Neural cell (in vitro differentiated cells): Measurements from ENCODE around the gene C22orf31. TPM values are rescaled to one million over a fixed set of nuclear protein-coding genes. Genes with fewer than 3 reads are reported as not detected.

Experiments used
- H2AFZ ChIP-seq: fragments of 200-600, 300-800 bp; sonication (generic), shearing (Covaris generic); 2 replicates; pipeline ENCODE4 v1.6.0; 2014; ENCODE audit warnings: low read depth, mild to moderate bottlenecking, antibody characterized with exemption, low read length, moderate library complexity
- H3F3A ChIP-seq: fragments of 200-600 bp; shearing (Covaris generic); 2 replicates; pipeline ENCODE4 v1.6.1; 2016; ENCODE audit warnings: mild to moderate bottlenecking, moderate library complexity, mixed read lengths, antibody characterized with exemption, low read length; ENCODE audit not compliant: insufficient read depth, poor library complexity, severe bottlenecking
- H3K27ac ChIP-seq: fragments of 200-600, 300-800 bp; sonication (generic), shearing (Covaris generic); 2 replicates; pipeline ENCODE4 v1.5.1; 2014; ENCODE audit warnings: mild to moderate bottlenecking, low read length, moderate library complexity
- H3K27me3 ChIP-seq: fragments of 300-800, 200-600 bp; sonication (generic), shearing (Covaris generic); 2 replicates; pipeline ENCODE4 v1.6.0; 2014; ENCODE audit warnings: mild to moderate bottlenecking, low read depth, low read length, moderate library complexity; ENCODE audit not compliant: insufficient read depth
- H3K36me3 ChIP-seq: fragments of 300-800, 200-600 bp; sonication (generic), shearing (Covaris generic); 2 replicates; pipeline ENCODE4 v1.5.1; 2014; ENCODE audit warnings: mild to moderate bottlenecking, antibody characterized with exemption, low read length, moderate library complexity; ENCODE audit not compliant: insufficient read depth
- H3K4me2 ChIP-seq: fragments of 300-800, 200-600 bp; sonication (generic), shearing (Covaris generic); 2 replicates; pipeline ENCODE4 v1.6.0; 2014; ENCODE audit warnings: mild to moderate bottlenecking, low read length
- H3K4me3 ChIP-seq: fragments of 300-800, 200-600 bp; sonication (generic), shearing (Covaris generic); 2 replicates; pipeline ENCODE4 v1.5.1; 2014; ENCODE audit warnings: mild to moderate bottlenecking, low read length, moderate library complexity
- H3K79me2 ChIP-seq: fragments of 200-600 bp; shearing (Covaris generic); replicated peaks from 2 replicates; pipeline ENCODE4 v1.6.0; 2014; ENCODE audit warnings: mild to moderate bottlenecking, low read length, moderate library complexity; ENCODE audit not compliant: insufficient read depth
- H3K9ac ChIP-seq: fragments of 300-800, 200-600 bp; sonication (generic), shearing (Covaris generic); 2 replicates; pipeline ENCODE4 v1.6.1; 2016; ENCODE audit warnings: mild to moderate bottlenecking, low read length, mixed read lengths
- H3K9me2 ChIP-seq: fragments of 200-600 bp; shearing (Covaris generic); 2 replicates; pipeline ENCODE4 v1.6.1; 2016; ENCODE audit warnings: mild to moderate bottlenecking, low read length, mixed read lengths; ENCODE audit not compliant: insufficient read depth
- H3K9me3 ChIP-seq: fragments of 200-600, 300-800 bp; sonication (generic), shearing (Covaris generic); 2 replicates; pipeline ENCODE4 v1.6.1; 2016; ENCODE audit warnings: mild to moderate bottlenecking, mixed run types, low read length, moderate library complexity, mixed read lengths
- H4K20me1 ChIP-seq: fragments of 200-600 bp; shearing (Covaris generic); 2 replicates; pipeline ENCODE4 v1.6.1; 2016; ENCODE audit warnings: mild to moderate bottlenecking, mixed run types; ENCODE audit not compliant: insufficient read depth
- EP300 ChIP-seq: fragments of 450-650 bp; conservative IDR thresholded peaks from 2 replicates; pipeline ENCODE4 v1.6.1; 2014; ENCODE audit warnings: antibody characterized with exemption, mild to moderate bottlenecking, moderate library complexity; ENCODE audit not compliant: poor library complexity, severe bottlenecking
- EZH2 ChIP-seq: fragments of 200-600, 300-800 bp; shearing (Covaris generic), sonication (generic); IDR thresholded peaks from 2 replicates; pipeline ENCODE4 v1.6.1; 2014; ENCODE audit warnings: antibody characterized with exemption, low read length, borderline replicate concordance, mild to moderate bottlenecking; ENCODE audit not compliant: insufficient read depth, poor library complexity, severe bottlenecking
- MXI1 ChIP-seq: fragments of 450-650 bp; conservative IDR thresholded peaks from 2 replicates; pipeline ENCODE4 v1.6.1; 2014; ENCODE audit warnings: antibody characterized with exemption, mild to moderate bottlenecking; ENCODE audit not compliant: poor library complexity, severe bottlenecking
- POLR2AphosphoS5 ChIP-seq: IDR thresholded peaks from 2 replicates; pipeline ENCODE4 v1.6.1; 2012
- RAD21 ChIP-seq: fragments of 450-650 bp; conservative IDR thresholded peaks from 2 replicates; pipeline ENCODE4 v1.6.1; 2014; ENCODE audit warnings: antibody characterized with exemption, mild to moderate bottlenecking, moderate library complexity
- SMC3 ChIP-seq: fragments of 450-650 bp; conservative IDR thresholded peaks from 2 replicates; pipeline ENCODE4 v1.6.1; 2014; ENCODE audit warnings: antibody characterized with exemption, mild to moderate bottlenecking, moderate library complexity; ENCODE audit not compliant: poor library complexity
- TAF1 ChIP-seq: IDR thresholded peaks from 2 replicates; pipeline ENCODE4 v1.6.1; 2012; ENCODE audit warnings: low read depth
- polyA plus RNA-seq: library from polyadenylated mRNA; depleted of rRNA; stranded (reverse); fragments of >200 nt; gene quantifications from 2 replicates; pipeline ENCODE4 v1.2.3, GENCODE V29; 2014
- TF ChIP-seq, protein P1 (sequence below): IDR thresholded peaks from 2 replicates; pipeline ENCODE4 v1.6.1; 2012; ENCODE audit warnings: borderline replicate concordance
- TF ChIP-seq, protein P2 (sequence below): fragments of 450-650 bp; IDR thresholded peaks from 2 replicates; pipeline ENCODE4 v1.5.1; 2014; ENCODE audit warnings: antibody characterized with exemption, mild to moderate bottlenecking, moderate library complexity; ENCODE audit not compliant: poor library complexity, severe bottlenecking

The C22orf31 gene
- polyA plus RNA-seq, 1 donor from 2014 or later, result not detected

DNA sequence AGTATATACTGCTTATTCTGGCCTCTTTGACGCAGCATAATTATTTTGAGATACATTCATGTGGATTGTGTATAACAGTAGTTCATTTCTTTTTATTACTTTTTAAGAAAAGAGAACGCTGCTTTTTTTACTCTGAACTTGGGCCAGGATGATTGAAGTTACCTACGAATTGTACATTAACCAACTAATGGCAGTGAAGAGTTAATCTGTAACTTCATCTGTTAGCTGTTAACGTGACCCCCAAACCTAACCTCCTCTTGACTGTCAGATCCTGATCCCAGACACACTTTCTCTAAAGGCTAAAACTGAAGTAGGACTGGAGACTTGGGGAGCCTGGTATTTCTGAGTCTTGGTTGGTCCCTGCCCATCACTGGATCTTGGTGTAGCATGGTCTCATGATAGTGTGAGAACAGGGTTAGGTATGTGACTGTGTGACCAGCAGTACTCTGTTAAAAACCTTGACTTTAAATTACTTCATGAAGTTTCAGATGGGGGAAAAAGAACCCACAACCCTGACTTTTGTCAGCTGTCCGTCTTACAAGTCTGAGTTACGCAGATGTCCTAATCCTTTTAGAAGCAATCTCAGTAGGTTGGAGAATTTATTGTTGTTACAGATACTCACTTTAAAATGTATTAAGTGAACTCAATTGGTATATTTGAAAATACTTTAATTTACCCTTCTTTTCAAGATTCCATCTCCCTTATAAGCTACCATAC is 39.4 kb downstream of the C22orf31 start:
- Histone ChIP-seq H3K79me2 (no peaks in the 10 kb centered on the region), H3K36me3 (no peaks in the 10 kb centered on the region), H3F3A (no peaks in the 10 kb centered on the region), H3K9me2 (no peaks in the 10 kb centered on the region), H3K4me2 (no peak overlapping the region), H3K27me3 (no peaks in the 10 kb centered on the region), H2AFZ (no peak overlapping the region), H3K9me3 (no peaks in the 10 kb centered on the region), H3K9ac (no peak overlapping the region), H4K20me1 (no peaks in the 10 kb centered on the region), H3K27ac (no peak overlapping the region), H3K4me3 (no peak overlapping the region)
- TF ChIP-seq SMC3 (no peak), EP300 (no peak), EZH2 (no peak), RAD21 (no peak), POLR2AphosphoS5 (no peak), MXI1 (no peak), TAF1 (no peak)
- TF ChIP-seq, protein P1, sequence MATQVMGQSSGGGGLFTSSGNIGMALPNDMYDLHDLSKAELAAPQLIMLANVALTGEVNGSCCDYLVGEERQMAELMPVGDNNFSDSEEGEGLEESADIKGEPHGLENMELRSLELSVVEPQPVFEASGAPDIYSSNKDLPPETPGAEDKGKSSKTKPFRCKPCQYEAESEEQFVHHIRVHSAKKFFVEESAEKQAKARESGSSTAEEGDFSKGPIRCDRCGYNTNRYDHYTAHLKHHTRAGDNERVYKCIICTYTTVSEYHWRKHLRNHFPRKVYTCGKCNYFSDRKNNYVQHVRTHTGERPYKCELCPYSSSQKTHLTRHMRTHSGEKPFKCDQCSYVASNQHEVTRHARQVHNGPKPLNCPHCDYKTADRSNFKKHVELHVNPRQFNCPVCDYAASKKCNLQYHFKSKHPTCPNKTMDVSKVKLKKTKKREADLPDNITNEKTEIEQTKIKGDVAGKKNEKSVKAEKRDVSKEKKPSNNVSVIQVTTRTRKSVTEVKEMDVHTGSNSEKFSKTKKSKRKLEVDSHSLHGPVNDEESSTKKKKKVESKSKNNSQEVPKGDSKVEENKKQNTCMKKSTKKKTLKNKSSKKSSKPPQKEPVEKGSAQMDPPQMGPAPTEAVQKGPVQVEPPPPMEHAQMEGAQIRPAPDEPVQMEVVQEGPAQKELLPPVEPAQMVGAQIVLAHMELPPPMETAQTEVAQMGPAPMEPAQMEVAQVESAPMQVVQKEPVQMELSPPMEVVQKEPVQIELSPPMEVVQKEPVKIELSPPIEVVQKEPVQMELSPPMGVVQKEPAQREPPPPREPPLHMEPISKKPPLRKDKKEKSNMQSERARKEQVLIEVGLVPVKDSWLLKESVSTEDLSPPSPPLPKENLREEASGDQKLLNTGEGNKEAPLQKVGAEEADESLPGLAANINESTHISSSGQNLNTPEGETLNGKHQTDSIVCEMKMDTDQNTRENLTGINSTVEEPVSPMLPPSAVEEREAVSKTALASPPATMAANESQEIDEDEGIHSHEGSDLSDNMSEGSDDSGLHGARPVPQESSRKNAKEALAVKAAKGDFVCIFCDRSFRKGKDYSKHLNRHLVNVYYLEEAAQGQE, result no peak
- TF ChIP-seq, protein P2, sequence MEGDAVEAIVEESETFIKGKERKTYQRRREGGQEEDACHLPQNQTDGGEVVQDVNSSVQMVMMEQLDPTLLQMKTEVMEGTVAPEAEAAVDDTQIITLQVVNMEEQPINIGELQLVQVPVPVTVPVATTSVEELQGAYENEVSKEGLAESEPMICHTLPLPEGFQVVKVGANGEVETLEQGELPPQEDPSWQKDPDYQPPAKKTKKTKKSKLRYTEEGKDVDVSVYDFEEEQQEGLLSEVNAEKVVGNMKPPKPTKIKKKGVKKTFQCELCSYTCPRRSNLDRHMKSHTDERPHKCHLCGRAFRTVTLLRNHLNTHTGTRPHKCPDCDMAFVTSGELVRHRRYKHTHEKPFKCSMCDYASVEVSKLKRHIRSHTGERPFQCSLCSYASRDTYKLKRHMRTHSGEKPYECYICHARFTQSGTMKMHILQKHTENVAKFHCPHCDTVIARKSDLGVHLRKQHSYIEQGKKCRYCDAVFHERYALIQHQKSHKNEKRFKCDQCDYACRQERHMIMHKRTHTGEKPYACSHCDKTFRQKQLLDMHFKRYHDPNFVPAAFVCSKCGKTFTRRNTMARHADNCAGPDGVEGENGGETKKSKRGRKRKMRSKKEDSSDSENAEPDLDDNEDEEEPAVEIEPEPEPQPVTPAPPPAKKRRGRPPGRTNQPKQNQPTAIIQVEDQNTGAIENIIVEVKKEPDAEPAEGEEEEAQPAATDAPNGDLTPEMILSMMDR, result no peak

DNA sequence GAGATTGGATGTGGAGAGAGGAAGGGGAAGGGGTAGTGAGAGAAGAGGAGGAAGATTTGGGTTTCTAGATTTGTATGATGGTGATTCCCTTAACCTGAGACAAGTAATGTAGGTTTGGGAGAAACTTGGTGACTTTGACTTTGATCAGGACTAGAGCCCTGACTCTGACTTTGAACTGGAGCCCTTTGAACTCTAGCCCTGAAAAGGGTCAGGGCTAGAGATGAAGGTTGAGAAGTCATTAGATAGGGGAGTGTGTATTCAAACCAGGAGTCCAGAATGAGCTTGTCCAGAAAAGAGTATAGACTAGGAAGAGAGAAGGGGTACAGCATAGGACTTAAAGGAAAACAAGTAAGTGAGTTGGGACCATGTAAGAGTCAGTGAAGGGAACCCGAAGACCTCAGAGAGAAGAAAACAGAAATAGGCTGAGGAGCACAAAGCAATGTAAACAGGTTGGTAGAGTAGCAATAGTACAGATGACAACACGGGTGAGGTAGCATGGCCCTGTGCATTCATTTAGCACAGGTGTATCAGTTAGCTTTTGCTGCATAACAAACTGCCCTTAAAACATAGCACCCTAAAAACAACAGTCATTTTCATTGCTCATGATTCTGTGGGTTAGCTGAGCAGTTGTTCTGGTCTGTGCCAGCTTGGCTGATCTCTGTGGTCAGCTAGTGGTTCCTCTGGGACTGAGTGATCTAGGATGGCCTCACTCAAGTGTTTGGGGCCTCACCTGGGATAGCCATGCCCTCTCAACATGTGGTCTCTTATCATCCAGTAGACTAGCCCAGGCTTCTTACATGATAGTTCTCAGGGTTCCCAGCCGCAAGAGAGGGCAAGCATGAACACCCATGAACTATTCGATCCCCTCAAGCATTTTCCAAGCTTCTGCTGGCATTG is 43.1 kb downstream of the C22orf31 start:
- Histone ChIP-seq H3K9me3 (no peaks in the 10 kb centered on the region), H3K9ac (no peak overlapping the region), H3K4me3 (no peak overlapping the region), H2AFZ (no peak overlapping the region), H3K27ac (no peak overlapping the region), H3F3A (no peaks in the 10 kb centered on the region), H3K27me3 (no peaks in the 10 kb centered on the region), H3K9me2 (no peaks in the 10 kb centered on the region), H4K20me1 (no peaks in the 10 kb centered on the region), H3K79me2 (no peaks in the 10 kb centered on the region), H3K36me3 (no peaks in the 10 kb centered on the region), H3K4me2 (no peak overlapping the region)
- TF ChIP-seq POLR2AphosphoS5 (no peak), TAF1 (no peak), EP300 (no peak)
